Hematopoietic multipotent progenitor cell treated with erythropoietin and hydrocortisone succinate and interleukin-3 and kit ligand, for 15 days (in vitro differentiated cells): Measurements from ENCODE around the gene CORO6.

Experiments
- DNase-seq: peaks from one replicate; pipeline ENCODE4 v3.0.0-alpha.2; 2015; ENCODE audit warnings: low spot score

CORO6 gene

DNA sequence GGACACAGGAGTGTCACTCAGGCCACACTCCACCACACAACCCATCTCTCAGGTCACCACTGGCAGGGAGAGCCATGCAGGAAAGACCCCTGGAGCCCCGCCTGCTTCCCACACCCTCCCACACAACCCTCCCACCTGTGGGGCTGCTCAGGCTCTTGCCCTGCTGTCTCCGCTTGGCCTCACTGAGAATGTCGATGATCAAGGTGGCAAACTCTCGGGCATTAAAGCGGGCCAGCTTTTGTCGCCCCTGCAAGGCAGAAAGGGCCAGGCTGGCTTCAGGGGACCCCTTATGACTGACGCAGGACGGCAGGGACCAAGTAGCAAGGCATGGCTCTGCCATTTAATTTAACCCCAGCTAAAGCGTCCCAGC is 45.7 kb downstream of the CORO6 start:
- no peak for DNase-seq

DNA sequence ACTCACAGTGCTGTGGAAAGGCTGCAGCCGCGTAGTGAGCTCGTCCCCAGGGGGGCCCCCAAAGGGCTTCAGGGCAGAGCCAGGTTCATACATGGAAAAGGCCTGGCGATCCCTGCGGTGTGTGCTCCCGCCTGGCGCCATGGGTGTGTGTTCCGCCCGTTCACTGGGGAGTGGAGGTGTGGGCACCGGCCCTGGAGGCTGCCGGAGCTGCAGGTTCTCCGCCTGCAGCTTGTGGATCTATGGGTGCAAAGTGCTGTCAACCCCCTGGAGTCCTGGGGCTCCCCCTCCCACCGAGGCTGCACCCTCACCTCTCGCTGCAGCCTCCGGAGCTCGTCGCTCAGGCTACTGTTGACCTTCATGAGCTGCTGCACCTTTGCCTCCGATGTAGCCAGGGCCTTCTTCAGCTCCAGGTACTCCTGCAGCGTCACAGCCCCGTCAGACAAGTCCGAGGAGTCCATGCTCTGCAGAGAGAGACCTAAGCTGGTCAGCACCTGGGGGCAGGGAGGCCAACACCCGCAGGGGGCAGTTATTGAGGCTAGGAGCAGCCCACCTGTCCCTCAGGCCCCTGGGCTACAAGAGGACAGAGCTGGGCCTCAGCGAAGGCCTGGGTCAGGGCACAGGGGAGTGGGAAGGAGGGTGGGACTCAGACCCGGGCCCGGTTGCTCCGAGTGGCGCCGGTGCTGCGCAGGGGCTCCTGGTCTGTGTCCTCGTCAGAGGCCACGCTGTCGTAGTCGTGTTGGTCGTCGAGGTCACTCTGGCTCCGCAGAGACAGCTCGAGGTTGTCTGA is 46.3 kb downstream of the CORO6 start:
- DNase-seq: no peak

DNA sequence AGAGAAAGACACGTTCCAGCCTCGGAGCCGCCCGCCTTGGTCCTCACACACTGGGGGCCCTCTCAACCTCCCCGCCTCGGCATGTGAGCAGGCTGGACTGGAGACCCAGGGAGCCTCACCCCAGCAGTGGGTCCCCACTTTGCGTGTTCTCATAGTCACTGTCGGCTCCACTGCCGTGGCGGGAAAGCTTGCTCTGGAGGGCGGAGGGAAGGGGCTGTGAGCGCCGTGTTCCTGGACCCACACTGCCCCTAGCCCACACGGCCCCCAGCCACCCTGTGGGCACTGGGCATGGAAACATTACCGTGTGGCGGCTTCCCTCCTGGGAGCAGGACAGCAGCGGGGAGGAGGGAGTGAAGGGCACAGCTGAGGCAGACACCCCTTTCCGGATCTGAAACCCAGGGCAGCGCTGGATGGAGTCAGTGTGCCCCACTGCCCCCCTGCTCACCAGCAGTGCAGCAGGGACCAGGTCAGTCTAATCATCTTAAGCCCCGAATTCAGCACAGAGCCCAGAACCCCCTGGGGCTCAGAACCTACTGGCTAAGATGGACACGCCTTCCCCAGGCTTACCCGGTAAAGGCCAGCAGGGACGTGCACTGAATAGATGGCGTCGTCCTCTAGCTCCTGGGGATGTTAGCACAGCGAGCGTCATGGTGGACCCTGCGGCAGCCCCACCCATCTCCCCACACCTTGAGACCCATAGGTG is 47.0 kb downstream of the CORO6 start:
- DNase-seq: no peak

DNA sequence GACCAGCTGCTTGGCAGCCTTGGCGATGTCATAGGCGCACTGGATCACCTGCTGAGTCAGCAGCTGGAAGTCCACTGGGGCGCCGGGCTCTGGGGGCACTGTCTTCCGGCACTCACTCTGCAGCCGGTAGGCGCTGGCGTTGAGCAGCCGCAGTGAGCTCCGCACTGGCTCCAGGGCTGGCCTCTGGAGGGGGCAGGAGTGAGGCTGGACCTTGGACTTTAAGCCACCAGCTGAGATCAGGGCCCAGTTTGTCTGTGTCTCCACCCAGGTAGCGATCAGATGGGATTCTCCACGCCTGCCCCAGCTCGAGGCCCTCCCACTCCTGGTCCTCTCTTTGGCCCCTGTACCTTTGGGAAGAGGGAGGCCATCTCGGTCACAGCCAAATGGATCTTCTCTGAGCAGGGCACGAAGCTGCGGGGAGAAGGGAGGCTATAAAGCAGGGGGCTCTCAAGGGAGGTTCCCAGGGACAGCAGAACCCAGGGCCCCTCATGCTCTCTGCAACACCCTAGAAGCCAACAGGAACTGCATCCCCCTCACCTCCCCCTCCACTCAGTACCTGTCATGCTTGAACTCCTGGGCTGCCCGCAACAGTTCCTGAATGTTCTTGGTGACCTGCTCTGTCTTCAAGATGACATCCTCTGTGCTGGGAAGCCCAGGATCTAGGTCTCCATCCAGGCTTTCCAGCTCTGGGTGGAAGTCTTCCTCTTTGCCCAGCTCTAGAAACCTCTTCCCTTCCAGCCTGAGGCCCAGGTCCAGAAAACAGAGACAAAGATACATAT is 47.8 kb downstream of the CORO6 start:
- DNase-seq: no peak

GRCh38 chr17:29573871-29574731 is 48.6 kb downstream of the CORO6 start:
- no peak for DNase-seq

DNA sequence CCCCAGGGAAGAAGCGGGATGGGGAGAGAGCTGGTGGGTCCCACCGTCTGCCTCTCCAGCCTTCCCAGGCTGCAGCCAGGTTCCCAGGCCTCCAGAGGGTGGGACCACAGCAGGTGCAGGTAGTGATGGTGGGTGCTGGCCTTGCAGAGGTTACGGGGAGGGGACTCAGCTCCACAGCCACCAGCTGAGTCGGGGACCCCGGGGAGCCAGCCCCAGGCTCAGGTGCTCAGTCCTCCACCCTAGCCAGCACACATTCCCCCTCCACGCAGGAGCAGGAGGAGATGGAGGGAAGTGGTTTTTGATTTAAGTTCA is 49.2 kb downstream of the CORO6 start:
- DNase-seq: no peak

DNA sequence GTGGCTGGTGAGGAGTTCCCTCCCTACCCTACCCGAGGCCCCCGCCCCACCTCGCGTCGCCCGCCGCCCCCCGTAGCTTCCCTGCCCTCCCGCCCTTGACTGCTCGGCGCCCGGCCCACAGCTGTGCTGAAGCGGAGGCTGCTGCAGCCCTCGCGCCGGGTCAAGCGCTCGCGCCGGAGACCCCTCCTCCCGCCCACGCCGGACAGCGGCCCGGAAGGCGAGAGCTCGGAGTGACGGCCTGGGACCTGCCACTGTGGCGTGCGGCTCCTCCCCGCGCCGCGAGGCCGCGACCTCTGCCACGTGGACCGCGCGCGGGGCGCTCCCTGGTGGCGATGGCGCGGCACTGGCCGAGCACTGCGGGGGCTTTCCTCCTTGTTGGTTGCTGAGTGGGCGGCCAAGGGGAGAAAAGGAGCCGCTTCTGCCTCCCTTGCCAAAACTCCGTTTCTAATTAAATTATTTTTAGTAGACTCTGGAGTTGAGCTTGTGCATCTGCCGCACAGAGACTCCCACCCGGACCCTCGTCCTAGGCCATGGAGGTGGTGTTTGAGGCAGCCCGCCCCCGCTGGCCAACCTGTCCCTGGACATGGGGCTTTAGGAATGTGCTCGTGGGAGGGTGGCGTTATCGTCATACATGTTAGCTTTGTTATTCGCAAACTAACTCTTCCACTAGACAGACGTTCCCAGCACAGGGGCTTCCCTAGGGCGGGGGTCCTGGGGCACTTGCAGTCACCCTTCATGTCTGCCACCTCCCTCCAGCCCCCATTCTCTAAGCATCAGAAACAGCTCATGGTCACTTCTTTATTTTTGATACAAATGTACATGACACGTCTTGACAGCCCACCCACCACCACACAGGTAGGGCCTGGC is 49.8 kb downstream of the CORO6 start:
- DNase-seq: no peak

DNA sequence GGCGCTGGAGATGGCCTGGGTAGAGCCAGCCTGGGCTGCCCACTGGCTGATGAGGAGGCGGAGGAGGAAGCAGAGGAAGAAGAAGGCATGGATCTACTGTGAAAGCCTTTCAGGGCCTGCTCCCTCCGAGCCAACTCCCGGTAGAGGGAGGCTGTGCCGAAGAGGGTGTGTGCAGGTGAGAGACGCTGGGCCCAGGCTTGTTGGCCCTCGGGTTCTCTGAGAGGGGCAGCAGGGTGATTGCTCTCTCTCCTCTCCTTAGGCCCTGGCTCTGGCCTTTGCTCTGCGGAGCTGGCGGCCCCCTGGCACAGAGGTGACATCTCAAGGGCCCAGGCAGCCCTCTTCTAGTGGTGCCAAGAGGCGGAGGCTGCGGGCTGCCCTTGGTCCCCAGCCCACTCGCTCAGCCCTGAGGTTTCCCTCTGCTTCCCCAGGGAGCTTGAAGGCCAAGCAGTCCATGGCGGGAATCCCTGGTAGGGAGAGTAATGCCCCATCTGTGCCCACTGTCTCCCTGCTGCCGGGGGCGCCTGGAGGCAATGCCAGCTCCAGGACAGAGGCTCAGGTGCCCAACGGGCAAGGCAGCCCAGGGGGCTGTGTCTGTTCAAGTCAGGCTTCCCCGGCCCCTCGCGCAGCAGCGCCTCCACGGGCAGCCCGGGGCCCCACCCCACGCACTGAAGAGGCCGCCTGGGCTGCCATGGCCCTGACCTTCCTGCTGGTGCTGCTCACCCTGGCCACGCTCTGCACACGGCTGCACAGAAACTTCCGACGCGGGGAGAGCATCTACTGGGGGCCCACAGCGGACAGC is 50.6 kb downstream of the CORO6 start:
- no peak for DNase-seq

- no peak for DNase-seq
These were observed 51.2 kb downstream of the CORO6 start for GRCh38 chr17:29571486-29571882.

DNA sequence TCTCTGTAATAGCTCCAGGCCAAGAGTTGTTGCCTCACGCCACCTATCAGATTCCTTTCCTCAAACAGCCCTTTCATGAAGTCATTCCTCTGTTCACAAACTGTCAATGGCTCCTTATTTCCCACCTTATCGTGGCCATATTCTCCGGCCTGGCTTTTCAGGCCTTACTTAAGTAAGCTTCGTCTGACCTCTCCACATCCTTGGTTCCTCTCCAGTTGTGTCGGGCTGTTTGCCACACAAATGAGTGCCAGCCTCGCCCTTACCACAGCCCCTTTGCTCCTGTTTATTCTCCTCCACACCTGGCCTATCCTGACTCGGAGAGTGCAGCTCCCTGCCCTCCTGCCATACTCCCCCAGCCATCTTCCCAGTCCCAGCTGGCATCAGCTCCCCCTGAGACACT is 52.2 kb downstream of the CORO6 start:
- DNase-seq: no peak

- no peak for DNase-seq
These were observed 53.3 kb downstream of the CORO6 start for GRCh38 chr17:29569245-29569950.

DNA sequence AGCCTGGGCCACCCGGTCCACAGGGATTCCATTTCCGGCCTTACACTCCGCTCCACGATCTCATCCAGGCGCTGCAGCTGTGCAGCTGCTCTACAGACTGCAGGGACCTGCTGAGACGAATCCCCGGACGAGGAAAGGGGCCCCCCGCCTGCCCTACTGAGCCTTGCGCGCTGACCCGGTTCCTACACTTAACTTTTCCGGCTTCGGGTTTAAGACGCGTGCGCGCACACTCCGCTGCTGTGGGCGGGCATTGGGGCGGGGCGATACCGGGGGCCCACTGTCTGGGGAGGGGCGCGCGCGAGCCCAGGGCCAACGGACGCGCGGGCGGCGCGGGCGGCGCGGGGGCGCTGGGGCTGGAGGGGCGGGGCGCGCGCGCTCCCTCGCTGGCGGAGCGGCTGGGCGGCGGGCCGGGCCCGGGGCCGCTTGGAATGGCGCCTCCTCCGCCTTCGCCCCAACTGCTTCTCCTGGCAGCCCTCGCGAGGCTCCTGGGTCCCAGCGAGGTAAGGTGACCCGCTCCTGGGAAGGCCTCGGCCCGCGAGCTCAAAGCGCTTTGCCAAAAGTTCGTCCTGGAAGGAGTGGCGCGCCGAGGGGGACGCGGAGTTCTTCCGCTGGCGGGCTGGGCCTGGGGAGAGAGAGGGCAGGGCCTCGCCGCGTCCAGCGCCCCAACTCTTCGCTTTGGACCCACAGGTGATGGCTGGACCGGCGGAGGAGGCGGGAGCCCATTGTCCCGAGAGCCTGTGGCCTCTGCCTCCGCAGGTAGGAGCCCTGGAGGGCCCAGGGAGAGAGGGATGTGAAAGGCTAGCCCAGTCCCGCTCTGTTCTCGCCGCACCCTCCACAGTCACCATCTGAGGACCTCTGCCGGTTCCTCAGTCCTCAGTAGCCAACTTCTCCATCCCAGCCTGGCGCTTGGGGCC is 54.1 kb downstream of the CORO6 start, which contains the start of gene TP53I13:
Gene TP53I13 (plus strand): TSS at position 371 of the 914 bp plus-strand sequence. CDS start 58 bp downstream, at position 429.
- DNase-seq: no peak

- DNase-seq: no peak
These were observed 55.0 kb downstream of the CORO6 start for GRCh38 chr17:29567554-29568330.

- no peak for DNase-seq
These were observed 55.5 kb downstream of the CORO6 start for GRCh38 chr17:29567304-29567553.

DNA sequence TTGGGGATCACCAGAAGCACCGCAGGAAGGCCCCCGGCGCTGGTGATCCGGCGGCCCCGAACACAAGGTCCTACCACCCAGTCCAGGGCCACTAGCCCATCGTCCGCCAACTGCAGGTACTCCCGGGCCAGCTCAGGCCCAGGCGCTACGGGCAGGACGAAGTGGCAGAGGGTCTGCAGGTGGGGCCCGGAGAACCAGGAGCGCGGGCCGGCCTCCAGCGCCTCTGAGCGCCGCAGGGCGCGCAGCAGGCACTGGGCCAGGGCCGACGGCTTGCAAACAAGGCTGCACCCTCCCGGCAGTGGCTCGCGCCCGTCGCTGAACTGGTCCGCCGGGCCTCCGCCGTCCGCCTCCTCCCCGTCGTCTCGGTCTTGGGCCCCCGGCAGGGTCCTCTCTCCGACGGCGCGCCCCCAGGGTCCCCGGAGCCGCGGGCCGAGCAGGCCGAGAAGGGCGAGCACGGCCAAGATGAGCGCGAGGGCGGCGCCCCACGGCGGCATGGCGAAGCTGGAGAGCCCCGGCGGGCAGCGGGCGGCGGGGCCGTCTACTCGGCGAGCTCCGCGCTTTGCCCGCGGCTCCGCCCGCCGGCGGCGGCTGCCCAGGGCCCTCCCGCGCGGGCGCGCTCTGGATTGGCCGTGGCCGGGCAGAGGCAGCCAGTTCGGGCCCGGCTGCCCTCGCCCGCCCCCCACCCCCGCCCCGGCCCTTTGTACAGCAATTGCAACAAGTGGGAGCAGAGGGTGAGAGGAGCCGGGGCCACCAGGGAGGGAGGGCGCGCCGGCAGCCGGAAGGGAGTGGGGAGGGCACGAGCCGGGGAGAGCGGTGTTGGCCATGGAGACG is 56.0 kb downstream of the CORO6 start, which contains the start of gene ABHD15:
Gene ABHD15 (minus strand): TSS at position 565 of the 831 bp plus-strand sequence. CDS start 71 bp downstream, at position 494.
- no peak for DNase-seq

DNA sequence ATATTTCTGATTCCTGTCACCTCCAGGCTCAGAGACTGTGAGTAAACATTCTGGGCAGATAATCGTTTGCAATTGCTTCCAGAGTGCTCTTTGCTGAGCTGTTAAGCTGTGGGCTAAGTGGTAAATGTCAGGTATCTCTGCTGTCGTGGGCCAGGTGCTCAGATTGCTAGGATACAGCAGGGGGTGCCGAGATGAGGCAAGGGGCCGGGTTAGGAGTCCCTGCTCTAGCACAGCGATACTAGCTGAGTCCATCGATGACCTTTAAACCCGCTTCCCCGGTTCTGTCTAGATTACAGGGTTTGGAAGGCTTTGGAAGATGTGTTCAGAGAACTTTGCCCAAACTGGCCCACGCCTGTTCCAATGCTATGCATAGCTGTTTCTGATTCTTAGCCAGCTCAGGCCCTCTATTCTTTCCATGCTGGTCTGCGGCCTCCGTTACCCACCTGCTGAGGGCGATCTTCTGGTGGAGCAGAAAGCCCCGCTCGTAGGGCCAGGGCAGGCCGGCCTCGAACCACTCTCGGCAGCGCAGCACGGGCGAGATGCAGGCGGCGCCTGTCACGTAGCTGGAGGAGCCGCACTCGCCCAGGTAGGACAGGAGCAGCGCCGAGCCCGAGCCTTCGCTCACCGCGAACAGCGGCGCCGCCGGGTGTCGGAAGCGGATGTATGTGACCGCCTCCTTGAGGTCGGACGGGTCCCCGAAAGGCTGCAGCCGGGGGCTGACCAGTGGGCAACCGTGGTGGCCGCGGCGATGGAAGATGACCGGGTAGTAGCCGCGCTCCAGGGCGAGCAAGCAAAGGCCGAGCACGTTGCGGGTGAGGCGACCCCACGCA is 56.9 kb downstream of the CORO6 start:
- no peak for DNase-seq
